ENCODE results near the gene CFAP46.
"Not testable (repeated sequence)": the region's sequence is repeated elsewhere in the genome, so short reads cannot be mapped to it uniquely, and the experiment has no call there.

Gene CFAP46

GRCh38 chr10:132904814-132905649 is 37.3 kb downstream of the CFAP46 start:
- no peak for TF ChIP-seq CTCF (IDR thresholded peaks at IDR 0.05)

GRCh38 chr10:132904181-132904813 is 38.1 kb downstream of the CFAP46 start:
- H3K9me3 ChIP-seq = no peaks in the 10 kb centered on the region
- H3K27me3 ChIP-seq = peaks cover 17% of the 10 kb centered on the region
- peak; percentile 63 for TF ChIP-seq CTCF (IDR thresholded peaks at IDR 0.05)
- no peaks in the 10 kb centered on the region for H3K36me3 ChIP-seq
- no peak overlapping the region for H3K27ac ChIP-seq
- H3K4me3 ChIP-seq (ENCODE audit: low read depth in 1 of 2, low read length in 1 of 2) = no peak overlapping the region
- no peaks in the 10 kb centered on the region for H3K4me1 ChIP-seq (ENCODE audit: control insufficient read depth in 1 of 2, insufficient read depth in 1 of 2, low read depth in 1 of 2, low read length in 1 of 2)

More at GRCh38 chr10:132904814-132905649, 37.3 kb downstream of the CFAP46 start:
- Histone ChIP-seq H3K9me3 (no peaks in the 10 kb centered on the region), H3K4me3 (ENCODE audit: low read depth in 1 of 2, low read length in 1 of 2) (no peak overlapping the region), H3K27ac (no peak overlapping the region), H3K36me3 (no peaks in the 10 kb centered on the region), H3K4me1 (ENCODE audit: control insufficient read depth in 1 of 2, insufficient read depth in 1 of 2, low read depth in 1 of 2, low read length in 1 of 2) (no peaks in the 10 kb centered on the region), H3K27me3 (peaks cover 17% of the 10 kb centered on the region)

GRCh38 chr10:132902656-132903575 is 39.5 kb downstream of the CFAP46 start:
- H3K9me3 ChIP-seq; H3K4me3 ChIP-seq (ENCODE audit: low read depth in 1 of 2, low read length in 1 of 2); H3K36me3 ChIP-seq; H3K27ac ChIP-seq; H3K27me3 ChIP-seq; H3K4me1 ChIP-seq (ENCODE audit: control insufficient read depth in 1 of 2, insufficient read depth in 1 of 2, low read depth in 1 of 2, low read length in 1 of 2): not testable (repeated sequence)

GRCh38 chr10:132901351-132901750 is 41.0 kb downstream of the CFAP46 start:
- no peak overlapping the region for H3K4me3 ChIP-seq (ENCODE audit: low read depth in 1 of 2, low read length in 1 of 2)
- no peak overlapping the region for H3K27ac ChIP-seq
- H3K36me3 ChIP-seq = no peaks in the 10 kb centered on the region
- no peaks in the 10 kb centered on the region for H3K4me1 ChIP-seq (ENCODE audit: control insufficient read depth in 1 of 2, insufficient read depth in 1 of 2, low read depth in 1 of 2, low read length in 1 of 2)
- H3K9me3 ChIP-seq = no peaks in the 10 kb centered on the region
- no peak for TF ChIP-seq CTCF (IDR thresholded peaks at IDR 0.05)
- H3K27me3 ChIP-seq = peaks cover 8% of the 10 kb centered on the region

- H3K4me1 ChIP-seq (ENCODE audit: control insufficient read depth in 1 of 2, insufficient read depth in 1 of 2, low read depth in 1 of 2, low read length in 1 of 2) = no peaks in the 10 kb centered on the region
- no peaks in the 10 kb centered on the region for H3K9me3 ChIP-seq
- no peaks in the 10 kb centered on the region for H3K36me3 ChIP-seq
- H3K27me3 ChIP-seq = peaks cover 16% of the 10 kb centered on the region
- no peak overlapping the region for H3K27ac ChIP-seq
- no peak overlapping the region for H3K4me3 ChIP-seq (ENCODE audit: low read depth in 1 of 2, low read length in 1 of 2)
- TF ChIP-seq CTCF (IDR thresholded peaks at IDR 0.05) = no peak
Observed at GRCh38 chr10:132900211-132900756, 42.1 kb downstream of the CFAP46 start.

Data from neutrophil (primary cell).